Measurements from ENCODE around the gene RIT1. TPM values are rescaled to one million over a fixed set of nuclear protein-coding genes. Genes with fewer than 3 reads are reported as not detected.

The RIT1 gene
- total RNA-seq, 1 experiment from 2014 or later, result 59.2 TPM

- peaks cover 46% of the 10 kb centered on the region for H4K20me1 ChIP-seq (ENCODE audit: insufficient read depth)
- ChIA-PET CTCF (no interaction called here), POLR2A (ENCODE audit: unreplicated experiment) (no interaction called here)
- H3K4me2 ChIP-seq, result no peak overlapping the region
- H3K79me2 ChIP-seq (ENCODE audit: low read depth), result 0 out of 2 replicates have a peak, but pooled peaks cover 5% of the 10 kb centered on the region
- H3K27ac ChIP-seq, result no peak overlapping the region
- H3K27me3 ChIP-seq (ENCODE audit: insufficient read depth, low read depth), result no peaks in the 10 kb centered on the region
- BruUV-seq (replicated peaks), result no TSS peak
- peaks cover 84% of the 10 kb centered on the region for H3F3A ChIP-seq (ENCODE audit: insufficient read depth, low read depth)
- H2AFZ ChIP-seq, result no peak overlapping the region
- DNase-seq, result no peak
- no peak overlapping the region for H3K4me3 ChIP-seq
- peaks cover 64% of the 10 kb centered on the region for H3K36me3 ChIP-seq (ENCODE audit: low read depth)
- H3K4me1 ChIP-seq (replicated peaks; ENCODE audit: insufficient read depth), result no peaks in the 10 kb centered on the region
- TF ChIP-seq CTCF (conservative IDR thresholded peaks at IDR 0.05), result no peak
- TF ChIP-seq EZH2 (IDR thresholded peaks at IDR 0.05; ENCODE audit: low read depth), result no peak
- H3K9me3 ChIP-seq (ENCODE audit: insufficient read depth, low read depth), result no peaks in the 10 kb centered on the region
- intact Hi-C loops (cut with micrococcal nuclease; ENCODE audit: unreplicated experiment), result no loop called here
- no peaks in the 10 kb centered on the region for H3K9me2 ChIP-seq (ENCODE audit: insufficient read depth)
Measured at GRCh38 chr1:155951753-155952504, 40.8 kb upstream of the RIT1 start.

DNA sequence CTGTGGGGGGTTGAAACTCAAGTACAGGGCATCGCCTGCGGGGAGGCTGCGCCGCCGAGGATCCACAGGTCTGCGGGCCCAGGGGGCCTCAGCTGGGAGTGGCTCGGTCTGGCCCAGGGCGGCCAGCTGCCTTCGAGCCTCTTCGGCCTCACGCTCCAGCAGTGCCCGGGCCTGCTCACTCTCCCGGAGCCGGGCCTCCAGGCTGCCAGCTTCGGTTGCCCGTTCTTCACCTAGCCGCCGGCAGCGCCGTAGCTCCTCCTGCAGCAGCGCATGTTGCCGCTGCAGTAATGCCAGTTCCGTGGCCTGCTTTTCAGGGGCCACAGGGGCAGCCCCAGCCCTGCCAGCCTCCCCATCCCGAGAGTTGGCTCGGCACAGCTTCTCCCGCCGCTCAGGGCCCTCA lies 39.7 kb upstream of the RIT1 start:
- TF ChIP-seq EZH2 (IDR thresholded peaks at IDR 0.05; ENCODE audit: low read depth), result no peak
- TF ChIP-seq CTCF (conservative IDR thresholded peaks at IDR 0.05), result no peak
- Histone ChIP-seq H2AFZ (no peak overlapping the region), H3K36me3 (ENCODE audit: low read depth) (peaks cover 62% of the 10 kb centered on the region), H3K27ac (no peak overlapping the region), H3K9me2 (ENCODE audit: insufficient read depth) (no peaks in the 10 kb centered on the region), H3K27me3 (ENCODE audit: insufficient read depth, low read depth) (no peaks in the 10 kb centered on the region), H4K20me1 (ENCODE audit: insufficient read depth) (peaks cover 48% of the 10 kb centered on the region), H3K4me2 (no peak overlapping the region), H3K79me2 (ENCODE audit: low read depth) (0 out of 2 replicates have a peak, but pooled peaks cover 5% of the 10 kb centered on the region), H3K4me1 (replicated peaks; ENCODE audit: insufficient read depth) (0 out of 2 replicates have a peak, but pooled peaks cover 4% of the 10 kb centered on the region), H3K4me3 (no peak overlapping the region), H3K9me3 (ENCODE audit: insufficient read depth, low read depth) (no peaks in the 10 kb centered on the region), H3F3A (ENCODE audit: insufficient read depth, low read depth) (peaks cover 84% of the 10 kb centered on the region)
- DNase-seq, result no peak
- ChIA-PET CTCF (no interaction called here), POLR2A (ENCODE audit: unreplicated experiment) (no interaction called here)
- BruUV-seq (replicated peaks), result no TSS peak
- intact Hi-C loops (cut with micrococcal nuclease; ENCODE audit: unreplicated experiment), result no loop called here

- peaks cover 42% of the 10 kb centered on the region for H3K36me3 ChIP-seq (ENCODE audit: low read depth)
- peaks cover 85% of the 10 kb centered on the region for H3F3A ChIP-seq (ENCODE audit: insufficient read depth, low read depth)
- TF ChIP-seq EZH2 (IDR thresholded peaks at IDR 0.05; ENCODE audit: low read depth) (no peak), CTCF (conservative IDR thresholded peaks at IDR 0.05) (no peak)
- intact Hi-C loops (cut with micrococcal nuclease; ENCODE audit: unreplicated experiment), result no loop called here
- H3K4me3 ChIP-seq, result no peak overlapping the region
- no peak overlapping the region for H3K4me2 ChIP-seq
- H3K9me3 ChIP-seq (ENCODE audit: insufficient read depth, low read depth), result no peaks in the 10 kb centered on the region
- H3K27me3 ChIP-seq (ENCODE audit: insufficient read depth, low read depth), result no peaks in the 10 kb centered on the region
- CTCF ChIA-PET, result no interaction called here
- BruUV-seq (replicated peaks), result no TSS peak
- H3K4me1 ChIP-seq (replicated peaks; ENCODE audit: insufficient read depth), result peaks cover 26% of the 10 kb centered on the region
- H3K9me2 ChIP-seq (ENCODE audit: insufficient read depth), result no peaks in the 10 kb centered on the region
- H3K27ac ChIP-seq, result no peak overlapping the region
- POLR2A ChIA-PET (ENCODE audit: unreplicated experiment), result interaction anchor here (0.7 kb wide), 1 partner anchor 13 kb away, joined by 5 read pairs; no protein-coding TSS in a partner anchor
- H2AFZ ChIP-seq, result no peak overlapping the region
- H4K20me1 ChIP-seq (ENCODE audit: insufficient read depth), result peaks cover 46% of the 10 kb centered on the region
- H3K79me2 ChIP-seq (ENCODE audit: low read depth), result no peaks in the 10 kb centered on the region
- DNase-seq, result no peak
Measured at GRCh38 chr1:155947741-155948140, 36.6 kb upstream of the RIT1 start.

Data from PC-9 (cell line).